Nephron progenitor cell (in vitro differentiated cells): ENCODE data around the gene PRDM2.

Source experiments
- DNase-seq: peaks from one replicate; pipeline ENCODE4 v3.0.0; 2021
- H3K27ac Mint-ChIP-seq: 2 replicates; pipeline ENCODE4 v1.8.0; 2021; ENCODE audit warnings: mild to moderate bottlenecking, moderate library complexity, mixed read lengths
- H3K27me3 Mint-ChIP-seq: 2 replicates; pipeline ENCODE4 v1.8.0; 2021; ENCODE audit warnings: mild to moderate bottlenecking, low read depth, mixed read lengths; ENCODE audit not compliant: poor library complexity
- H3K36me3 Mint-ChIP-seq: 2 replicates; pipeline ENCODE4 v1.8.0; 2021; ENCODE audit warnings: low read depth, mixed read lengths
- H3K4me1 Mint-ChIP-seq: 2 replicates; pipeline ENCODE4 v1.8.0; 2021; ENCODE audit warnings: mixed read lengths
- H3K4me3 Mint-ChIP-seq: 2 replicates; pipeline ENCODE4 v1.8.0; 2021; ENCODE audit warnings: mild to moderate bottlenecking, moderate library complexity, mixed read lengths
- H3K9me3 Mint-ChIP-seq: 2 replicates; pipeline ENCODE4 v1.8.0; 2021; ENCODE audit warnings: mild to moderate bottlenecking, moderate library complexity, mixed read lengths
- CTCF ChIP-seq: fragments of 200-600 bp; sonication (generic); IDR thresholded peaks from 2 replicates; pipeline ENCODE4 v1.5.0; 2021; ENCODE audit warnings: antibody characterized with exemption

PRDM2 gene

GRCh38 chr1:13818926-13819325 lies 118.9 kb downstream of the PRDM2 start:
- Mint-ChIP-seq H3K9me3 (peaks cover 3% of the 10 kb centered on the region), H3K4me3 (no peak overlapping the region), H3K4me1 (peaks cover under 1% of the 10 kb centered on the region), H3K27ac (no peak overlapping the region), H3K27me3 (peaks cover 5% of the 10 kb centered on the region), H3K36me3 (peaks cover 23% of the 10 kb centered on the region)
- DNase-seq: no peak
- TF ChIP-seq CTCF: no peak

- Mint-ChIP-seq H3K36me3 (peaks cover 30% of the 10 kb centered on the region), H3K27ac (no peak overlapping the region), H3K27me3 (peaks cover 3% of the 10 kb centered on the region), H3K9me3 (peaks cover 3% of the 10 kb centered on the region), H3K4me3 (no peak overlapping the region), H3K4me1 (no peaks in the 10 kb centered on the region)
- no peak for TF ChIP-seq CTCF
- no peak for DNase-seq
These were observed 119.7 kb downstream of the PRDM2 start for GRCh38 chr1:13819642-13820041.

- no peak for TF ChIP-seq CTCF
- H3K4me1 Mint-ChIP-seq: no peaks in the 10 kb centered on the region
- no peak overlapping the region for H3K4me3 Mint-ChIP-seq
- H3K9me3 Mint-ChIP-seq: peaks cover 3% of the 10 kb centered on the region
- H3K36me3 Mint-ChIP-seq: peaks cover 34% of the 10 kb centered on the region
- H3K27ac Mint-ChIP-seq: no peak overlapping the region
- H3K27me3 Mint-ChIP-seq: peaks cover 6% of the 10 kb centered on the region
- no peak for DNase-seq
These were observed 120.1 kb downstream of the PRDM2 start for GRCh38 chr1:13820055-13820454.

GRCh38 chr1:13820456-13820855 lies 120.5 kb downstream of the PRDM2 start:
- Mint-ChIP-seq H3K36me3 (peaks cover 36% of the 10 kb centered on the region), H3K9me3 (peaks cover 3% of the 10 kb centered on the region), H3K4me3 (no peak overlapping the region), H3K4me1 (no peaks in the 10 kb centered on the region), H3K27ac (no peak overlapping the region), H3K27me3 (peaks cover 6% of the 10 kb centered on the region)
- no peak for DNase-seq
- no peak for TF ChIP-seq CTCF

GRCh38 chr1:13823126-13823880 lies 123.3 kb downstream of the PRDM2 start:
- Mint-ChIP-seq H3K4me1 (no peaks in the 10 kb centered on the region), H3K27me3 (peaks cover 20% of the 10 kb centered on the region), H3K4me3 (no peak overlapping the region), H3K36me3 (peaks cover 43% of the 10 kb centered on the region), H3K9me3 (peaks cover 7% of the 10 kb centered on the region), H3K27ac (no peak overlapping the region)
- no peak for TF ChIP-seq CTCF
- DNase-seq: no peak

- Mint-ChIP-seq H3K27me3 (peaks cover 17% of the 10 kb centered on the region), H3K4me3 (no peak overlapping the region), H3K36me3 (peaks cover 43% of the 10 kb centered on the region), H3K4me1 (no peaks in the 10 kb centered on the region), H3K9me3 (peaks cover 7% of the 10 kb centered on the region), H3K27ac (no peak overlapping the region)
- DNase-seq: no peak
- TF ChIP-seq CTCF: no peak
These were observed 123.9 kb downstream of the PRDM2 start for GRCh38 chr1:13823936-13824335.
